ENCODE results near the gene CBX1. TPM values are rescaled to one million over a fixed set of nuclear protein-coding genes. Genes with fewer than 3 reads are reported as not detected.

The CBX1 gene
- total and polyA plus RNA-seq, 12 donors = 13.2 to 56.3 (median 37.3) TPM

DNA sequence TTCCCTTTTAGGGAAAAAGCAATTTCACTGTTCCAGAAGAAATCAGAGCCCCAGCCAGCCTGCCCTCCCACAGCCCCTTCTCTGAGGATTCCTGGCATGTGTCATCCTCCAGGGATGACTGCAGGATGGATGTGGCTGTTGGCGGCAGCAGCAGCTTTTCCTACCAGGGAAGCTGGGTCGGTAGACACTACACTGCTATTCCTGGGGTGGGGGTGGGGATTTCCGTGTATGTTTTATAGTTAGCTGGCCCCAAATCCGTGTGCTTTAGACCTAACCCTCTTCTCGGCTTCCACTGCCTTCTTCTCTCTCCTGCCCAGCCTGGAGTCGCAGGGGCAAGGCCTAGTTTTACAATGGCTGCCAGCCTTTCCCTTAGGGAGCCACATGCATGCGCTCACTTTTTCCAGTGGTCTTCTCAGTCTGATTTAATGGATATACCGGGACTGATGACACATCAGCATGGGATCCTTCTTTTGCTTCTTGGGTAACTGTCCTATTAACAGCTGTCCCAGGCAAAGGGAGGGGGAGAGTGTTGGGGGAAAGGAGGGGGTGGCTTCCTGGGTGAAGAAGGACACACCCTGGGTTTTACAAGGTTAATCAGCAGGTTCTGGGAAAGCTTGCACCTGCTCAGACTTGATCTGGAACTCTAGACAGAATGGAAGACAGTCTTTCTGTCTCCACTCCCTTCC, 55.8 kb downstream of the CBX1 start:
- TF ChIP-seq, protein P1, sequence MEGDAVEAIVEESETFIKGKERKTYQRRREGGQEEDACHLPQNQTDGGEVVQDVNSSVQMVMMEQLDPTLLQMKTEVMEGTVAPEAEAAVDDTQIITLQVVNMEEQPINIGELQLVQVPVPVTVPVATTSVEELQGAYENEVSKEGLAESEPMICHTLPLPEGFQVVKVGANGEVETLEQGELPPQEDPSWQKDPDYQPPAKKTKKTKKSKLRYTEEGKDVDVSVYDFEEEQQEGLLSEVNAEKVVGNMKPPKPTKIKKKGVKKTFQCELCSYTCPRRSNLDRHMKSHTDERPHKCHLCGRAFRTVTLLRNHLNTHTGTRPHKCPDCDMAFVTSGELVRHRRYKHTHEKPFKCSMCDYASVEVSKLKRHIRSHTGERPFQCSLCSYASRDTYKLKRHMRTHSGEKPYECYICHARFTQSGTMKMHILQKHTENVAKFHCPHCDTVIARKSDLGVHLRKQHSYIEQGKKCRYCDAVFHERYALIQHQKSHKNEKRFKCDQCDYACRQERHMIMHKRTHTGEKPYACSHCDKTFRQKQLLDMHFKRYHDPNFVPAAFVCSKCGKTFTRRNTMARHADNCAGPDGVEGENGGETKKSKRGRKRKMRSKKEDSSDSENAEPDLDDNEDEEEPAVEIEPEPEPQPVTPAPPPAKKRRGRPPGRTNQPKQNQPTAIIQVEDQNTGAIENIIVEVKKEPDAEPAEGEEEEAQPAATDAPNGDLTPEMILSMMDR (IDR thresholded peaks at IDR 0.05) = no peak
- TF ChIP-seq POLR2A (IDR thresholded peaks at IDR 0.05) = no peak
- no peaks in the 10 kb centered on the region for H3K27me3 ChIP-seq
- WGBS, 4 donors = 60 to 83% (median 70%) methylated on average over 5 to 8 of the region's 8 CpGs
- no peak overlapping the region for H3K4me3 ChIP-seq
- intact Hi-C loops (cut with DNase I) = no loop called here
- H3K27ac ChIP-seq = no peak overlapping the region
- no peaks in the 10 kb centered on the region for H3K9me3 ChIP-seq (replicated peaks in 1 of 3)
- DNase-seq = peak in 1 of 7 donors; percentile 12
- peaks cover 21 to 29% of the 10 kb centered on the region in 2 donors for H3K4me1 ChIP-seq (replicated peaks in 1 of 2)
- H3K36me3 ChIP-seq (replicated peaks in 1 of 2) = no peaks in the 10 kb centered on the region

- Histone ChIP-seq H3K27me3 (no peaks in the 10 kb centered on the region), H3K4me3 (no peak overlapping the region), H3K27ac (no peak overlapping the region), H3K9me3 (replicated peaks in 1 of 3) (no peaks in the 10 kb centered on the region), H3K4me1 (replicated peaks in 1 of 2) (peaks cover 15 to 23% of the 10 kb centered on the region in 2 donors), H3K36me3 (replicated peaks in 1 of 2) (no peaks in the 10 kb centered on the region)
- no peak for TF ChIP-seq POLR2A (IDR thresholded peaks at IDR 0.05)
- TF ChIP-seq, protein P1 (IDR thresholded peaks at IDR 0.05) = no peak
- intact Hi-C loops (cut with DNase I) = no loop called here
- 90 to 93% (median 92%) methylated on average over 4 of the region's 4 CpGs for WGBS, 4 donors
- DNase-seq = no peak
These were observed 56.4 kb downstream of the CBX1 start for GRCh38 chr17:48044851-48045250.

GRCh38 chr17:48043176-48043575, 58.1 kb downstream of the CBX1 start:
- intact Hi-C loops (cut with DNase I) = no loop called here
- WGBS, 4 donors = 67 to 90% (median 85%) methylated on average over 2 of the region's 2 CpGs

DNA sequence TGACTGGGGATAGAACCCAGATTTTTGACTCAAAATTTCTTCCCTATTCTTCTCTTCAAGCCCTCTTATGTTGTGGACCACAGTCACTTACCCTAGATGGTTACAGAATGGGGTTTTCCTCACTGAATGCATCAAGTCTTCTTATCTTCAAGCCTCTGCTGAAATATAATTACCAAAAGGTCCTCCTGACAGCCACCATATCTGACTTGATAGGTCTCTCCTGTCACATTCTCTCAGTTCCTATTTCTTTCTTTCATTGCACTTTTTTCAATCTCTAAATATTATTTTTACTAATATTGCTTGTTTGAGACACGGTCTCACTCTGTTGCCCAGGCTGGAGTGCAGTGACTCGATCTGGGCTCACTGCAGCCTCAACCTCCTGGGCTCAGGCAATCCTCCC, 62.6 kb downstream of the CBX1 start:
- intact Hi-C loops (cut with DNase I) = no loop called here
- peaks cover 0 to 13% of the 10 kb centered on the region in 2 donors for H3K4me1 ChIP-seq (replicated peaks in 1 of 2)
- 83 to 97% (median 88%) methylated on average over 2 of the region's 2 CpGs for WGBS, 4 donors
- H3K4me3 ChIP-seq = no peak overlapping the region
- H3K9me3 ChIP-seq (replicated peaks in 1 of 3) = no peaks in the 10 kb centered on the region
- no peaks in the 10 kb centered on the region for H3K36me3 ChIP-seq (replicated peaks in 1 of 2)
- DNase-seq = no peak
- H3K27me3 ChIP-seq = no peaks in the 10 kb centered on the region
- H3K27ac ChIP-seq = no peak overlapping the region
- TF ChIP-seq POLR2A (IDR thresholded peaks at IDR 0.05) = no peak
- TF ChIP-seq, protein P1 (IDR thresholded peaks at IDR 0.05) = no peak

More at GRCh38 chr17:48043176-48043575, 58.1 kb downstream of the CBX1 start:
- Histone ChIP-seq H3K27ac (no peak overlapping the region), H3K27me3 (no peaks in the 10 kb centered on the region), H3K9me3 (replicated peaks in 1 of 3) (no peaks in the 10 kb centered on the region), H3K4me1 (replicated peaks in 1 of 2) (peaks cover 10 to 18% of the 10 kb centered on the region in 2 donors), H3K4me3 (no peak overlapping the region), H3K36me3 (replicated peaks in 1 of 2) (no peaks in the 10 kb centered on the region)
- no peak for TF ChIP-seq POLR2A (IDR thresholded peaks at IDR 0.05)
- TF ChIP-seq, protein P1 (IDR thresholded peaks at IDR 0.05) = no peak
- DNase-seq = no peak
